NCI-H2029 (cell line): Measurements from ENCODE around the gene BAIAP3.
A peak's percentile ranks its signal among the peaks of the same experiment; 100 is the strongest.
"Not testable (repeated sequence)": the region's sequence is repeated elsewhere in the genome, so short reads cannot be mapped to it uniquely, and the experiment has no call there.

Experiments used
- DNase-seq: peaks from one replicate; lab custom pipeline; 2025; lab: John Stamatoyannopoulos, UW

BAIAP3 gene

DNA sequence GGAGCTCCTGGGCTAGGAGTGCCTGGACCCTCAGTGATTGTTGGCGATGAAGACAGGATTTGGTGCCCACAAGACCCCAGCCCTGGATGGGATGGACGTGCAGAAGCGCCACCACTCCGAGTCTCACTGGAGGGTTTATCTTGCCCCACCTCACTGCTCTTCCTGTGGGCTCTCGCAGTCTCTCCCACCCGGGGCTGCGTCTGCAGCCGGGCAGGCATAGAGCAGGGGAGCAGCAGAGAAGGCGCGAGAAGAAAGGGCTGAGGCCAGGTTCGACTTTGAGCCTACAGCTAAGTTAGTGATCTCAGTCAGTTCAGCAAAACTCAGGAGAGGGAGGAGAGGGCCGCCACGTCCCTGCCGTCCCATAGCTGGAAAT lies 17.4 kb upstream of the BAIAP3 start:
- no peak for DNase-seq

DNA sequence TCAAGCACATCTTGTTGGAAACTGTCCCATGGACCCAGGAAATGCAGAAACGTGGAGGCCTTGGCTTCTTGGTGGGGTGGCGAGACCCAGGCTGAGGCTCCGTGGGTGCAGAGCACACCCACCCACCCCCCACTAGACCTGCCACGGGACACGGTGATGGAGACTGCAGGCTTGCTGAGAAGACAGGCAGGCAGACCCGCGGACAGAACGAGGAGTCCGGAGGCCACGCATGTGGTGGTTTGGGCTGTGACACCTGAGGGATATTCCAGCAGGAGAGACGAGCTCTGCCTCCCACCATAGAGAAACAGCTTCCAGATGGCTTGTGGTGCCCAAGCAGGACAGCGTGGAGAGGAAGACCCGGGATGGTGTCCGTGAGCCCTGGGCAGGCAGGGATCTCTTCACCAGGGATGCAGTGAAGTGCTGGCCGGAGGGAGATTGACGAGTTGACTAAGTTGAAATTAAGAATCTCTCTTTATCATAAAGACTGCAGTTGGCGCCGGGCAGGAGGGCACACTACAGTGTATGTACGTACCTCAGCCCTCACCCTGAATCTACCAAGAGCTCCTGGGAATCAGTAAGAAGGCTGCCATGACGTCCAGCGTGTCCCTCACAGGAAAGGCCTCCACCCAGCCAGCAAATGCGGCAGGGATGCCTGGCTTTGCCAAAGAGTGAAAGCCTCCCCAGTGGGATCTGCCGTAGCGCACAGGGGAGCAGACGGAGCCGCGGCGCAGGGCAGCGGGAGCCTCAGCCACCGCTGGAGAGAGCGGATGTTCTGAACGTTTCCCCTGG lies 15.8 kb upstream of the BAIAP3 start:
- DNase-seq: no peak

DNA sequence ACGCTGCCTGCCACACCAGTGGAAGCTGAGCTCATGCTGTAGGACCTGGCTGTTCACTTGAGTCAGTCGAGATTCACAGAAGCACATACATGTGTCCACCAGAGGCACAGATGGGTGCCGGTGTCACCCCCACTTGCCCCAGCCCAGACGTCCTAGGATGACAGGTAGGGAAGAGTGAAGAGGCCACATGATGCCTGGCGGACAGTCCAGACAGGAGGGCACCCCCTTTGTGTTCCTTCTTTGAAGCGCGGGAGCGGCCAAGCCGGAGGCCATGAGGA lies 15.2 kb upstream of the BAIAP3 start:
- no peak for DNase-seq

DNA sequence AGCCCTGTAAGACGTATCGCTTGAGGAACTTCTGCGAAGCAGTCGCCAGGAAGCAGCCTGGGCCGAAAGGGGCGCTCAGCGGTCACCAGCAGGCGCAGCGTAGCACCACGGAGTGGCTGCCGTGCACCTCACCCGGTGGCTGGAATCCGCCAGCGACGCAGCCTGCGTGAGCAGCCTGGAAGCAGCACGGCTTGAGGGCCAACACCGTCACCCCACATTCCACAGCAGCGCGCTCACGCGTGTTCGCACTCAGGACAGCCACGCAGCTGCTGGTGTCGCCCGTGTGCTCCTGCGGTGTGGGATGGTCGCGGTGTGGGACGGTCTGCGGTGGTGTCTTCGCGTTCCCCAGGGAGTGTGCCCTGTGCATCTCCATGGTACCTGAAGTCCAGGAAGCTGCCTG lies 14.4 kb upstream of the BAIAP3 start:
- no peak for DNase-seq

DNA sequence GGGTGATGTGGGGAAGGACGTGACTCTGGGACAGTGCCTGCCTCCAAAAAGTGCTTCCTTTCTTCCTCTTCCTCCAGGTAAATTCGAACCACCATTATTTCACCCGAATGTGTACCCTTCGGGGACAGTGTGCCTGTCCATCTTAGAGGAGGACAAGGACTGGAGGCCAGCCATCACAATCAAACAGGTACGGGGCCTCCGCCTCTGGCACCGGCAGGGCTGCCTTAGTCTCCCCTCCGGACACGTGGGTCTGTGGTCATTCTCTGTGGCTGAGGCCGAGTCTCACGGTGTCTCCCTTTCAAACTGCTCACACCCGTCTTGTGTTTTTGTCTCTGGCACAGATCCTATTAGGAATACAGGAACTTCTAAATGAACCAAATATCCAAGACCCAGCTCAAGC lies 13.3 kb upstream of the BAIAP3 start:
- no peak for DNase-seq

DNA sequence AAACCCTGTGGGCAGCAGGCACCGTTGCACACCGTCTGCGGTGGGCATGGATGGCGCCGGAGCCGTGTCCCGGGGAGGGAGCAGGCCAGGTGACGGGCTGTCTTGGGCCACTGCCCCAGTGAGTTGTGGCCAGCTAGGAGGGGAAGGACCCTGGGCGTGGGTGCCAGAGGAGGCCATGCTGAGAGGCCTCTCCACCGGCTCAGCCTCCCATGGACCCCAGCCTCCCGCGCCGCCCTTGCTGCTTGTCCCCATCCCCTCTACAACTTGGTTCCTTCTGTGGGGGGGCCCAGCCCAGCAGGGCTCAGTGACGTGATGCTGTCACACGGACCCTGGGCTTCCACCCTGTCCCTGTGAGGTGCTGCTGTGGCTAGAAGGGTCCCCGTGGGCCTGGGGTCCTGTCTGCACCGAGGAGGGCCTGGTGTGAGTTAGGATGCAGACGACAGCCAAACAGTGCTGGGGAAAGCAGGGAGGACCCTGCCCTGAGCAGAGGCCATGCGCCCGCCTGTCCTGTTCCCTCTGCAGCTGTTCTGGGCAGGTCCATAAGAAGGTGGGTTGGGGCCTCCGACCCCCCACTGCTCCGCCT lies 12.7 kb upstream of the BAIAP3 start:
- DNase-seq: no peak

DNA sequence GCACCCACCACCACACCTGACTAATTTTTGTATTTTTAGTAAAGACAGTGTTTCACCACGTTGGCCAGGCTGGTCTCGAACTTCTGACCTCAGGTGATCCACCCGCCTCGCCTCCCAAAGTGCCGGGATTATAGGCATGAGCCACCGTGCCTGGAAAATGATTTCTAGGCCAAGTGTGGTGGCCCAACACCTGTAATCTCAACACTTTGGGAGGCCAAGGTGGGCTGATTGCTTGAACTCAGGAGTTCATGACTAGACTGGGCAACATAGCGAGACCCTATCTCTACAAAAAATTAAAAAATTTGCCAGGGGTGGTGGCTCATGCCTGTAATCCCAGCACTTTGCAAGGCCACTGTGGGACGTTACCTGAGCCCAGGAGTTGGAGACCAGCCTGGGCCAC lies 11.0 kb upstream of the BAIAP3 start:
- no peak for DNase-seq

DNA sequence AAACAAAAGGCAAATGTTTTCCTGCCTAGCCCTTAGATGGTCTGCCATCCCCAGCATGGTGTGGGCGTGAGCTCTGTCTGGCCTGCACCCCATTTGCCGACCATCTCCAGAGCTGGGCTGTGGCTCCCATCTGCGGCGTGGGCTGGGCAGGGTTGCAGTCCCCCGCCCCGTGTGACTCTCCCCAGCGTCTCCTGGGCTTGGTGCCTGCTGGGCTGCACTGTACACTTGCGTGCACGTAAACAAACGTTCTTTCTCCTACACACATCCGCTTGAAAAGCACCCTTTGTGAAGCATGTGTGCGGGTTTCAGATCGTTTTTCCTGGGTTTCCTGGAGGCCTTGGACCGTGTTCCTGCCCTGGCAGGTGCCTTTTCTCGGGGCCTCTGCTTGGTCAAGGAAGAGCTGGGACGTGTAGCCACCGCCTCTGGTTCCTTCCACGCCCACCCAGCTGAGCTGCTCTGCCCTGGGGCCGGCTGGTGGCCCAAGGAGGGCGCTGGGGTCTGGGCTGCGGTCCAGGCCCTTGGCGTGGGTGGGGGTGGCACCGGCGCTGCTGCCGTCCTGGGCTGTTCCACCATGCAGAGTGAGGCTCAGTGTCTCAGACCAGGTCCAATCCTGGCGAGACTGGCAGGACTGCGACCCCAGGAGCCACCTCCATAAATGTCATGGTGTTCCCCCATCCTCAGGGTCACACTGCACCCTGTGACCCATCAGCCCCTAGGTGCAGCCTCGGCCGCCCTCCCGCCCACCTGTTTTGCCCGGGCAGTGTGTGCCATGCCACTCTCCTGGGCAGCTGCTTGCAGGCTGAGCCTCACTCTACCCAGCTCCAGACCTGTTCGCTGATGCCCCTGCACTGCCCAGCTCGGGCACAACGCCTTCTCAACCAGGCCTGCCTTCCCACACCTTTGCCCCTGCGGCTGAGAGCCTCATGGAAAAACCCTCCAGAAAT lies 9.9 kb upstream of the BAIAP3 start:
- DNase-seq: peak; percentile 66

DNA sequence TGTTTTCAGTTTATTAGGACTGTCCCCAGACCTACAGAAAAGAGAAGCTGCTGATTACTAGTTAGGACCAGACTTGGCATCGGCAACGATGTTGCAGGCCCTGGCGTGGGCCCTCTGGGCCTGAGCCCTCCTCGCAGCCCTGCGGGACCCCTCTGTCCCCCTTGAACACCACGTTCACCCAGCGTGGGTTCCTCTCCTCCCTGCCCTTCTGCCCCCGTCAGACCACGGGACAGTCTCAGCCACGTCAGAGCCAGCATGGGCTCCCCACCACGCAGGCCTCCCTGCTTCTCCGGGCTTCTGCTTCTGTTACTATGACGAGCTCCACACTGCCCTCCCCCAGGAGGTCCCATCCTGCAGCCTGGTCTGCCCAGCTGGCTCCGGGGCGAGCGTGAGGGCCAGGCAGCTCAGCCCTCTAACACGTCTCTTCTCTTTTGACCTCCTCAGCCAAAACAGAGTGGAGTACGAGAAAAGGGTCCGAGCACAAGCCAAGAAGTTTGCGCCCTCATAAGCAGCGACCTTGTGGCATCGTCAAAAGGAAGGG lies 9.1 kb upstream of the BAIAP3 start:
- DNase-seq: no peak

DNA sequence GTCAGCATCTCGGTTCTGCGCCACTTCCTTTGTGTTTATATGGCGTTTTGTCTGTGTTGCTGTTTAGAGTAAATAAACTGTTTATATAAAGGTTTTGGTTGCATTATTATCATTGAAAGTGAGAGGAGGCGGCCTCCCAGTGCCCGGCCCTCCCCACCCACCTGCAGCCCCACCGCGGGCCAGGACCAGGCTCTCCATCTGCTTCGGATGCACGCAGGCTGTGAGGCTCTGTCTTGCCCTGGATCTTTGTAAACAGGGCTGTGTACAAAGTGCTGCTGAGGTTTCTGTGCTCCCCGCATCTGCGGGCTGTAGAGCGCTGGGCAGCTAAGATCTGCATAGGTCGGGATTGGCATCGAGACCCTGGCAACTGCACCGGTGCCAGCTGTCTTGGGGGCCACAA lies 8.2 kb upstream of the BAIAP3 start:
- DNase-seq: no peak

DNA sequence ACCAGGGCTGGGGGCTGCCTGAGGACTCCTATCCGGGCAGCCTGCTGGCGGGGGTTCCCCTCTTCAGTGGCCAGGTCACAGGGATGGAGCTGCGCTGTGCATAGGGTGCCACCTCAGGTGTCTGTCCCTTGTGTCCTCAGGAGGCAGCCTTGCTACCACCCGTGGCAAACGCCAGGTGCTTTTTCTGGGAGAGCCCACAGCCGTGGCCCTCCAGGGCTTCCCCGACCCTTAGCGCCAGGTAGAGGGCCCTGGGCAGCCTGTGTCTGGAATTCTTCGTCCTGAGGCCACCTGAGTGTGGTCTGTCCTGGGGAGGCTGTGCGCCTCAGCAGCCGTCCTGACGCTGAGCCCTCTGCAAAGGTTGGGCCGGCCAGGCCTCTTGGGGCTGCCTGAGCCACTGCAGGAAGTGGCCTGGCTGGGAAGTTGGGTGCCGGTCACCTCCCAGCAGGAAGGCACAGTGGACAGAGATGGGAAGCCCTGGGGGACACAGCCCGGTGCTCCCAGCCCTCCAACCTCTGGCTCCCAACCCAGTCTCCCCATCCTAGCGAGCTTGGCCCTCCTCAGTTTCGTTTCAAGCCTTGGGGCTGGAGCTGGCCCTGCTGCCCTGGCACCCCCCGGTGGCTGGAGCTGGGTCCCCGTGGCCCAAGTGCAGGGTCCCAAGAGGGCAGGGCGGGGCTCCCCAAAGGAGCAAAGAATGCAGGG lies 7.6 kb upstream of the BAIAP3 start:
- no peak for DNase-seq

DNA sequence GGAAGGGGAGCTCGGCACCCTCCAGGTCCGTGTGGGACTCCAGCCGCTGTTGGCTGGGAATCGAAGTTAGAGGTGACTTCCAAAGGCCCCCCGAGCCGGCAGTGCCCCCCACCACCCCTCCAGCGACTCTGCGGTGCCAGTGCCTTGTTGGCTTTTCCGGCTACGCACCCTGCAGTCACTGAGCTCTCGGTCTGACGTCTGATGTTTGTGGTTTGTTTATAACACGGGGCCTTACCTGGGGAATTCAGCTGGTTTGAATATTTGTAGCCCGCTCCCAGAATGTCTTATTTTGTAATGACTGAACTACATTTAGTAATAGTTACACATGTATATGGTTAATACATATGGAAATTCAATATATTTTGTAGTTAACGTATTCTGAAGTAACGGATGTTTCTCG lies 7.1 kb upstream of the BAIAP3 start:
- no peak for DNase-seq

DNA sequence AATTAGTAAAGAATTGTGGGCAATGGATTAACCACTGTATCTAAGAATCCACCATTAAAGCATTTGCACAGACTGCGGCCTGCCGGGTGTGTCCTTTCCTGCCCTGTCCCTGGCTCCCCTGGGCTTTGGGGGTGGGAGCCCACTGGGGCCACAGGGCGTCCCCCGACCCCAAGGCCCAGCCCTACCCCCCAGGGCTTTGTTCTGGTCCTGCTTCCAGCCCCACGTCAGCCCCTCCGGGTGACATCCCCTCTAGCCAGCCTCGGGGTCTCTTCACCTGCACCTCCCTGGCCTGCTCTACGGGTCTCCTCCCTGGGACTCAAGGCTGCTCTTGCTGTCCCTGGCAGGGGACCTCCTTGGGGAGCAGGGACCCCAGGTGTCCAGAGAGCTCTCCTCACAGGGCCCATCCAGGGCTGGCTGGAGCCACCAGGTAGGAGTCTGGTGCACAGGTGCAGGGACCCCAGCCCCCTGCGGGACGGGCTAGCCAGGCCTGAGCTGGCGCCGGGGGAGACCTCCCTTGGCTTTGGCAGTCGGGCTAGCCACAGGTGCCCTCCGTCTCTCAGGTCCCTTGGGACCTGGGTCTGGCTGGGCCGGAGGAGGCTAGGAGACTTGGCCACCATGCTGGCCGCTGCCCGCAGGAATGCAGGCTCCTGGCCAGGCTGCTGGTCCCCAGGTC lies 6.4 kb upstream of the BAIAP3 start:
- no peak for DNase-seq

DNA sequence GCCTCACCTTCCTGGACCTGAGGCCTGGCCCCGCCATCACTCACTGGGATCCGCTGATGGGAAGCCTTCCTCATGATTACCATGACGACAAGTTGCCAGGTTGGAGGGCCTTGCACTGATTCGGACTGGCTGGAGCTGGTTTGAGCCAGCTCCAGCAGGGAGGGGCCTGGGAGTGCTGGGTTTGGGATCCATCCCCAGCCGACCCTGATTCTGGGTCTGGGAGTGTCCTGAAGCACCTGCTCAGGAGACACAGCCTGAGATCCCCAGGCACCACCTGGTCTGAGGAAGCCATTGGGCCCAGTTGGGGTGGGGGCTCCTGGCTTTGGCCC lies 5.9 kb upstream of the BAIAP3 start:
- DNase-seq: no peak

DNA sequence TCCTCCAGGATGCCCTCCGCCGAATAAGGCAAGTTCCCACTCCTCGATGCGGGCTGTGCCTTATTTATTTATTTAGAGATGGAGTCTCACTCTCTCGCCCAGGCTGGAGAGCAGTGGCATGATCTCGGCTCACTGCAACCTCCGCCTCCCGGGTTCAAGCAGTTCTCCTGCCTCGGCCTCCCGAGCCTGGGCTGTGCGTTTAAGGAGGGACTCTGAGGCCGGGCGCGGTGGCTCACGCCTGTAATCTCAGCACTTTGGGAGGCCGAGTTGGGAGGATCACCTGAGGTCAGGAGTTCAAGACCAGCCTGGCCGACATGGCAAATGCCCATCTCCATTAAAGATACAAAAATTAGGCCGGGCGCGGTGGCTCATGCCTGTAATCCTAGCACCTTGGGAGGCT lies 5.3 kb upstream of the BAIAP3 start:
- not testable (repeated sequence) for DNase-seq

DNA sequence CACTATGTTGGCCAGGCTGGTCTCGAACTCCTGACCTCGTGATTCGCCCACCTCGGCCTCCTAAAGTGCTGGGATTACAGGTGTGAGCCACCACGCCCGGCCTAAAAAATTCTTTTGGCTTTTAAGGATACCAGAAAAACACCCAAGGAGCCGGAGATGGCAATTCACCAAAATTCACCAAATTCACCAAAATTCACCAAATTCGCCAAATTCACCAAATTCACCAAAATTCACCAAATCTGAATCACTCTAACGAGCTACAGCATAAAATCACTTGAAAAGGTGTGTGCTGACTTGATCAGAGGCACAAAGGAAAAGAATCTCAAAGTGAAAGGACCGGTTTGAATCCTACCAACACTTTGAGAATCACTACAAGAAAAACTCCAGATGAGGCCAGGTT lies 4.5 kb upstream of the BAIAP3 start:
- DNase-seq: not testable (repeated sequence)

DNA sequence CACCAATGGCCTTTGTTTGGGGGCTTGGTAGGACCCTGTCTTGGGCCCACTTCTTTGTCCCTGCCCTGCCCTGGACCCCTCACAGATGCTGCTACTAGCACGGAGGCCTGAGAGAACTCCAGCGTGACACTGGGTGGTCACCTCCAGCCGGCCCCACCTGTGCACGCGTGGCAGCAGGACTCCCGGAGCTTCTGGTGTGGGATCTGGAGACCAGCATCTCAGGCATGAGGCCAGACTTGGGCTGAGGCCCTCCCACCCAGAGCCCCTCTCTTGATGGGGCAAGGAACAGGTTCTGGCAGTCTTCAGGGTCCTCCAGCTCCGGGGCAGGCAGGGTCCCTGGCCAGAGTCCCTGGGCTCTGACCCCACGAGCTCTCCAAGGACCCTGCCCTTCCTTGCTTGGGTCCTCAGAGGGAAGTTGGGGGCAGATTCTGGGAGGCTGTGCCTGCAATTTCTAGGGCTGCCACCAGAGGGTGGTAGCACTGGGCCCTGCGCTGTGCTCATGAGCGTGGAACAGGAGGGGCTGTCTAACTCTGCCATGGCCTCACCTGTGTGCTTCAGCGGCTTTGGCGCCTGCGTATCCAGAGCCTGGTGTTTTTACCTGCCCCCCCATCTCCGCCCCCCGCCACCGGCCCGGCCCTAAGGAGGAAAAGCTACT lies 3.1 kb upstream of the BAIAP3 start:
- DNase-seq: no peak

DNA sequence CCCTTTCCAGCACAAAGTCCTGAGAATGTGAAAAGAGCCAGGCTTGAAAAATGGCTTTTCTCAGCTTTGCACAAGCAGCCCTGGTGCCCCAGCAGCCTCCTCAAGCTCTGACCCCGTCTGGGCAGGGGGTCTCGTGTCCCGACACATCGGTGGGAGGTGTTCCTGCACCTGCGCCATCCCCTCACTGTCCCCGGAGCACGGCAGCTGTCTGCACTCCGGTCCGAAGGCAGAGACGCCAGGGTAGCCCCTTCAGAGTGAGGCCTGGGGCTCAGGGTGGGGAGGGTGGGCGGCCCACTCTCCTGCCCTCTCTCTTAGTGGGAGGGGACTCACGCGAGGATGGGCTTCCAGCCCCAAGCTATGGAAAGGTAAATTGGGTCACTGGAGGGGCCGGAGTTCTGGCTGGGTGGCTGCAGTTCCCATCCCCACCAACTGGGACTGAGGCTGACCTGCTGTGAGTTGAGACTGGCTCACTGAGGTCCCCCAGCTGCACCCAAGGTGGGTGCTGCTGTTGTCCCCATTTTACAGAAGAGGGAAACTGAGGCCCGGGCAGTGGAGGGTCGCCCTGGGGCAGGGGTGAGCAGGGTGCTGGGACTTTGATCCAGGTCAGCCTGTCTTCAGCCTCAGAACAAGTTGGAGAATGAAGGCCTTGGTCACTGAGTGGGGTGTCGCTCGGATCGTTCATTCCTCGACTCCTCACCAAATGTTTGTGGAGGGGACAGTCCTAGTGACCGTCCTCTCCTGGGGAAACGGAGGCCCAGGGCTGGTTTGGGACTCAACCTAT lies 2.3 kb upstream of the BAIAP3 start:
- no peak for DNase-seq

DNA sequence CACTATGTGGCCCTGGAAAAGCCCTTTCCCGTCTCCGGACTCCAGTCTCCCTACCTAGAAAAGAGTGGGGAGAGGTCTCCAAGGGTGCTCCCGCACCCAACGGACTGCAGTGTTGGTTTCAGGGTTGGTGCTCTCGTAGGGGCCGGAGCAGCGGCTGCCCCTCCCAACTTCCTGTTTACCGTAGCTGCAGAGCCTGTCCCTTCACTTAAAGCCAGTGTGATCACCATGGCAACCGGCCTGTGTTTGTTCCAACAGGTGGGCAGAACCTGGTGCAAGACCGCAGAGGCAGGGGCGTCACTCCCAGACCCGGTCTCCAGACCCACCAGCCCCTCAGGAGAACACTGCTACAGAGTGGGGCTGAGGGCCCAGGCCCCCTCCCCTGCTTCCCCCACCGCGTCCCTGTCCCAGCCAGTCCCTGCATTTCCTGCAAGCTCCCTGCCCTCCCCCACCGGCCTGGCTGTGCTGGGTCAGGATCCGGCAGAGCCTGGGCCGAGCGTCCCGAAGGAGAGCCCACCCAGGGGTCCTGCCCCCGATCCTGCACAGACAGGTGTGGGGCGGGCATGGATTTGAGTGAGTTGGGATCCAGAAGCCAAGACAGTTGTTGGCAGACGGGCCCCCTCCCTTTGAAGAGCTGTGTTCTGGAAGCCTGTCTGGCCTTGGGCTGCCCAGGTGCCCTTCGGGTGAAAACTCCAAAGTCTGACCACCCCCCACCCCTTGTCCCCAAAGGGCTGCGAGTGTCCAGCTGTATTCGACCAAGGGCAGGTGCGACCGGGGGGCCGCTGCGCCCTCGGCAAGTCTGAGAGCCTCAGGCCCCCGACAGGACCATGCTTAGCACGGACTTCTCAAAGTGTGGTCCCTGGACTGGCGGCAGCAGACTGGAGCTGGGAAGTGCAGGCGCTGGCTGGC lies 1.5 kb upstream of the BAIAP3 start:
- DNase-seq: peak; percentile 91
